Loucy (cell line): ENCODE results near the gene ZNF524.

ENCODE experiments used
- H2AFZ ChIP-seq: fragments of 200-600 bp; sonication (generic); 2 replicates; pipeline ENCODE4 v1.6.0; 2016; ENCODE audit warnings: antibody characterized with exemption, mild to moderate bottlenecking, low read length, moderate library complexity
- H3F3A ChIP-seq: fragments of 200-600 bp; 2 replicates; pipeline ENCODE4 v1.6.0; 2016; ENCODE audit warnings: antibody characterized with exemption, low read depth, mild to moderate bottlenecking
- H3K27me3 ChIP-seq: fragments of 200-600 bp; sonication (generic); 2 replicates; pipeline ENCODE4 v1.6.1; 2014; ENCODE audit warnings: low read length, mild to moderate bottlenecking; ENCODE audit not compliant: insufficient read depth, poor library complexity, severe bottlenecking
- H3K36me3 ChIP-seq: fragments of 200-600 bp; sonication (generic); 2 replicates; pipeline ENCODE4 v1.6.1; 2016; ENCODE audit warnings: low read length; ENCODE audit not compliant: insufficient read depth
- H3K4me1 ChIP-seq: fragments of 200-600 bp; sonication (generic); 2 replicates; pipeline ENCODE4 v1.5.1; 2014; ENCODE audit warnings: low read length, mild to moderate bottlenecking; ENCODE audit not compliant: insufficient read depth, poor library complexity, severe bottlenecking
- H3K4me2 ChIP-seq: fragments of 200-600 bp; sonication (generic); 2 replicates; pipeline ENCODE4 v1.6.0; 2014; ENCODE audit warnings: antibody characterized with exemption, low read length, low read depth, mild to moderate bottlenecking; ENCODE audit not compliant: poor library complexity, severe bottlenecking
- H3K4me3 ChIP-seq: fragments of 200-600 bp; sonication (generic); 2 replicates; pipeline ENCODE4 v1.5.1; 2014; ENCODE audit warnings: low read length, mild to moderate bottlenecking, mixed read lengths; ENCODE audit not compliant: poor library complexity, severe bottlenecking
- H3K79me2 ChIP-seq: fragments of 200-600 bp; sonication (generic); 2 replicates; pipeline ENCODE4 v1.6.1; 2014; ENCODE audit warnings: low read length; ENCODE audit not compliant: insufficient read depth
- H3K9ac ChIP-seq: fragments of 200-600 bp; sonication (generic); 2 replicates; pipeline ENCODE4 v1.6.0; 2014; ENCODE audit warnings: mild to moderate bottlenecking, low read depth, low read length, moderate library complexity; ENCODE audit not compliant: poor library complexity, severe bottlenecking
- H3K9me2 ChIP-seq: fragments of 200-600 bp; sonication (generic); replicated peaks from 2 replicates; pipeline ENCODE4 v1.6.1; 2016; ENCODE audit warnings: low read depth, low read length, mixed read lengths
- H3K9me3 ChIP-seq: fragments of 200-600 bp; sonication (generic); 2 replicates; pipeline ENCODE4 v1.6.1; 2014; ENCODE audit warnings: mild to moderate bottlenecking, antibody characterized with exemption, low read length, low read depth; ENCODE audit not compliant: insufficient read depth
- H4K20me1 ChIP-seq: fragments of 200-600 bp; sonication (generic); 2 replicates; pipeline ENCODE4 v1.6.0; 2014; ENCODE audit warnings: antibody characterized with exemption, low read length, mild to moderate bottlenecking; ENCODE audit not compliant: insufficient read depth, poor library complexity, severe bottlenecking
- CTCF ChIP-seq: fragments of 200-600 bp; sonication (generic); conservative IDR thresholded peaks from 2 replicates; pipeline ENCODE4 v1.5.1; 2014; ENCODE audit warnings: mild to moderate bottlenecking, antibody characterized with exemption, low read length
- EZH2phosphoT487 ChIP-seq: fragments of 200-600 bp; IDR thresholded peaks from 2 replicates; pipeline ENCODE4 v1.6.1; 2018; ENCODE audit warnings: antibody characterized with exemption, mild to moderate bottlenecking, moderate library complexity, borderline replicate concordance

Gene ZNF524

DNA sequence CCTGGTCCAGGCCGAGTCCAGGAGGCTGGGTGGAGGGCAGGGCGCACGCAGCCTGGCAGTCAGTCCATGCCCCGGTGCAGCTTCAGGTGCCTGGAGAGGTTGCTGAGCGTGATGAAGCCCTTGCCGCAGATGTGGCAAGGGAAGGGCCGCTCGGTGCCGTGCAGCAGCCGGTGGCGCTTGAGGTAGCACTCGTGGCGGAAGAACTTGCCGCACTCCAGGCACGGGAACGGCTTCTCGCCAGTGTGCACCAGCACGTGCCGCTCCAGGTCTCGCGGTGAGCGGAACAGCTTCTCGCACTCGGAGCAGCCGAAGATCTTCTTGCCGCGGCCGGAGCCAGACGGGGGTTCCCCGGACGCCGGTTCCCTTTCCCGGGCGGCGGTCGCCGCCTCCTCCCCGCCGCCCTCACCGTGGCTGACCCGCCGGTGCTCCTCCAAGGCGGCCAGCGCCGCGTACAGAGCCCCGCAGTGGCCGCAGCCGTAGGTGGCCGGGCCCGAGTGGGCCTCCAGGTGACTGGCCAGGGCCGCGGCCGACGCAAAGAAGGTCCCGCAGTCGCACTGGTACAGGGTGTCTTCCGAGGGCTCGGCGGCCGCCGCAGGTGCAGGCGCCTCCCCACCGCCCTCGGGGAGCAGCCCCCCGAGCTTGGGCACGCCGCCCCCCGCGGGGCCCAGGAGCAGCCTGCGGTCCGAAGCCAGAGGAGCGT lies 7.5 kb upstream of the ZNF524 start:
- H3F3A ChIP-seq = no peaks in the 10 kb centered on the region
- H2AFZ ChIP-seq = no peak overlapping the region
- no peaks in the 10 kb centered on the region for H3K9me3 ChIP-seq
- no peaks in the 10 kb centered on the region for H4K20me1 ChIP-seq
- no peaks in the 10 kb centered on the region for H3K4me1 ChIP-seq
- H3K9me2 ChIP-seq = no peaks in the 10 kb centered on the region
- no peak overlapping the region for H3K4me2 ChIP-seq
- H3K9ac ChIP-seq = no peak overlapping the region
- TF ChIP-seq EZH2phosphoT487 (no peak), CTCF (no peak)
- no peaks in the 10 kb centered on the region for H3K79me2 ChIP-seq
- no peak overlapping the region for H3K4me3 ChIP-seq
- H3K27me3 ChIP-seq = no peaks in the 10 kb centered on the region
- no peaks in the 10 kb centered on the region for H3K36me3 ChIP-seq

DNA sequence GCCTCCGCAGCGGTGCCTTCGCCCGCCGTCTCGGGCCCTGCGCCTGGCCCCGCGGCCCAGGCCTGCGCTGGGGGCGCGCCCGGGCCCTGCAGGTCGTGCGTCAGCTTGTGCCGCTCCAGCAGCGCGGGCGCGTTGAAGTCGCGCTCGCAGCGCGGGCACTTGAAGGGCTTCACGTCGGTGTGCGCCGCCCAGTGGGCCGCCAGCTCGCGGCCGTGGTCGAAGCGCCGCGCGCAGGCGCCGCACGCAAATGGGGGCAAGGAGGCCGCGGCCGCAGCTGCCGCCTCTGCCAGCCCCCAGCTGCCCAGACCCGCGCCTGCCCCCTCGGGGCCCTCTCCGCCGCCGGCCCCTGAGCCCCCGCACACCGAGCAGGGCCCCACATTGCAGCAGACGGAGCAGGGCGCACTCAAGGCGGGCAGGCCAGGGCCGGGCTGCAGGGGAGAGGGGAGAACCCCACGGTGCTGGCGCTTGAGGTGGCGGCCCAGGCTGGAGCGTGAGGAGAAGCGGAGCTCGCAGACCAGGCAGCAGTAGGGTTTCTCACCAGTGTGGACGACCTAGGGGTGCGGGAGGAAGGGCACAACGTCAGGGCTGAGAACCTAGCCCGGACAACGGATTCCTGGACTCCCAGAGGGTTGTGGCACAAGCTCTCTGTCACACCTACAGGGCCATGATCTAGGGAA lies 6.9 kb upstream of the ZNF524 start:
- H3K4me3 ChIP-seq = no peak overlapping the region

GRCh38 chr19:55594996-55595545 lies 5.0 kb upstream of the ZNF524 start:
- Histone ChIP-seq H3K36me3 (no peaks in the 10 kb centered on the region), H4K20me1 (peaks cover 6% of the 10 kb centered on the region), H3K4me1 (peaks cover 9% of the 10 kb centered on the region), H3F3A (no peaks in the 10 kb centered on the region), H3K27me3 (no peaks in the 10 kb centered on the region), H2AFZ (no peak overlapping the region), H3K4me3 (no peak overlapping the region), H3K79me2 (peaks cover 8% of the 10 kb centered on the region; the same call in 1 of the 2 replicates), H3K4me2 (no peak overlapping the region), H3K9me3 (no peaks in the 10 kb centered on the region), H3K9ac (no peak overlapping the region), H3K9me2 (no peaks in the 10 kb centered on the region)
- TF ChIP-seq CTCF (no peak), EZH2phosphoT487 (no peak)

More for the DNA sequence above, 6.9 kb upstream of the ZNF524 start:
- Histone ChIP-seq H4K20me1 (peaks cover 3% of the 10 kb centered on the region), H3K79me2 (peaks cover 4% of the 10 kb centered on the region; the same call in 1 of the 2 replicates), H3K9me2 (no peaks in the 10 kb centered on the region), H3K9ac (no peak overlapping the region), H3K4me2 (no peak overlapping the region), H3K27me3 (no peaks in the 10 kb centered on the region), H3K36me3 (no peaks in the 10 kb centered on the region), H2AFZ (no peak overlapping the region), H3K4me1 (peaks cover 4% of the 10 kb centered on the region), H3F3A (no peaks in the 10 kb centered on the region), H3K9me3 (no peaks in the 10 kb centered on the region)
- TF ChIP-seq EZH2phosphoT487 (no peak), CTCF (no peak)
